HCT116 (cell line): ENCODE data around the gene UBE4A. TPM values are rescaled to one million over a fixed set of nuclear protein-coding genes. Genes with fewer than 3 reads are reported as not detected.

Experiments used
- ATAC-seq: fragments of 200-7000 bp; cut with Tn5 transposase; 2 replicates; pipeline ENCODE4 v1.9.1; 2020; ENCODE audit warnings: mild to moderate bottlenecking, moderate library complexity
- BruUV-seq: library from RNA; stranded (reverse); fragments of 400-500 nt; replicated peaks from 2 replicates; lab custom pipeline; 2021; lab: Mats Ljungman, UMichigan
- CTCF ChIA-PET: fragments of 300-600 bp; sonication (Branson Sonifier 250); formaldehyde crosslinking; loops from one replicate; lab custom pipeline; 2021; ENCODE audit warnings: antibody characterized with exemption; lab: Charles Lee
- POLR2A ChIA-PET: fragments of 300-600, 350-600 bp; sonication (Branson Sonifier 250); formaldehyde crosslinking; loops from one replicate; lab custom pipeline; 2021; ENCODE audit warnings: antibody characterized with exemption; lab: Charles Lee
- RAD21 ChIA-PET, 2 experiments: fragments of 300-600 bp; sonication (Branson Sonifier 250); formaldehyde crosslinking; loops; one replicate each; lab custom pipeline; 2023; ENCODE audit warnings: low total read pairs in 2 of 2; ENCODE audit not compliant: uncharacterized antibody in 2 of 2, unreplicated experiment in 2 of 2, low non-redundant PET in 1 of 2; lab: Charles Lee
- DNase-seq: peaks from one replicate; pipeline ENCODE4 v3.0.0-alpha.2; 2010; ENCODE audit warnings: low read depth, low spot score
- H2AFZ ChIP-seq: fragments of 200-600 bp; shearing (Covaris generic), sonication (generic); 2 replicates; pipeline ENCODE4 v1.6.1; 2017; ENCODE audit warnings: low read depth, mixed run types, mixed read lengths, antibody characterized with exemption, low read length; ENCODE audit not compliant: poor library complexity, severe bottlenecking
- H3K27ac ChIP-seq: 2 replicates; pipeline ENCODE4 v1.5.1; 2012; ENCODE audit warnings: low read depth, low read length
- H3K27me3 ChIP-seq: fragments of 200-600 bp; sonication (generic); 2 replicates; pipeline ENCODE4 v1.6.1; 2016; ENCODE audit warnings: mixed run types, low read length, mixed read lengths; ENCODE audit not compliant: insufficient read depth
- H3K36me3 ChIP-seq, 2 experiments: fragments of 200-500 bp in 1 of 2; fragments of 200-600 bp in 1 of 2; sonication (Bioruptor generic) in 1 of 2; sonication (generic) in 1 of 2; 2 replicates each; pipeline versions ENCODE4 v1.5.1 to v1.6.1; 2014 to 2016; ENCODE audit warnings: low read length in 2 of 2, inconsistent platforms in 1 of 2, mixed read lengths in 1 of 2, mixed run types in 1 of 2; ENCODE audit not compliant: insufficient read depth in 2 of 2, control insufficient read depth in 1 of 2
- H3K4me1 ChIP-seq, 2 experiments: fragments of 200-600 bp in 1 of 2; sonication (generic) in 1 of 2; 2 replicates each; pipeline versions ENCODE4 v1.5.1 to v1.6.1; 2012 to 2017; ENCODE audit warnings: low read length in 2 of 2, inconsistent platforms in 1 of 2, mild to moderate bottlenecking in 1 of 2, mixed read lengths in 1 of 2, mixed run types in 1 of 2, moderate library complexity in 1 of 2; ENCODE audit not compliant: insufficient read depth in 2 of 2, control insufficient read depth in 1 of 2
- H3K4me2 ChIP-seq: fragments of 200-600 bp; sonication (generic); 2 replicates; pipeline ENCODE4 v1.6.1; 2017; ENCODE audit warnings: mixed run types, low read length, mixed read lengths
- H3K4me3 ChIP-seq, 2 experiments: fragments of 200-600 bp in 1 of 2; sonication (generic) in 1 of 2; replicated peaks in 1 of 2; 2 replicates each; pipeline ENCODE4 v1.5.1; 2011 to 2016; ENCODE audit warnings: low read length in 2 of 2, control low read depth in 1 of 2, low read depth in 1 of 2, mild to moderate bottlenecking in 1 of 2, mixed read lengths in 1 of 2, mixed run types in 1 of 2
- H3K79me2 ChIP-seq: fragments of 200-600 bp; sonication (generic); 2 replicates; pipeline ENCODE4 v1.6.1; 2017; ENCODE audit warnings: mild to moderate bottlenecking, mixed run types, low read length, moderate library complexity, mixed read lengths; ENCODE audit not compliant: insufficient read depth
- H3K9ac ChIP-seq: fragments of 200-600 bp; sonication (generic); 2 replicates; pipeline ENCODE4 v1.6.1; 2016; ENCODE audit warnings: low read length, mixed read lengths
- H3K9me2 ChIP-seq: fragments of 200-600 bp; sonication (generic), shearing (Covaris generic); 2 replicates; pipeline ENCODE4 v1.6.1; 2017; ENCODE audit warnings: mixed run types, mild to moderate bottlenecking, moderate library complexity; ENCODE audit not compliant: insufficient read depth
- H3K9me3 ChIP-seq, 2 experiments: fragments of 200-500 bp in 1 of 2; fragments of 200-600 bp in 1 of 2; sonication (Bioruptor generic) in 1 of 2; sonication (generic) in 1 of 2; 2 replicates each; pipeline ENCODE4 v1.6.1; 2014 to 2017; ENCODE audit warnings: low read length in 2 of 2, mixed read lengths in 2 of 2, inconsistent platforms in 1 of 2, low read depth in 1 of 2, mild to moderate bottlenecking in 1 of 2, mixed run types in 1 of 2, moderate library complexity in 1 of 2; ENCODE audit not compliant: control insufficient read depth in 1 of 2, insufficient read depth in 1 of 2
- H4K20me1 ChIP-seq: fragments of 200-600 bp; sonication (generic), shearing (Covaris generic); 2 replicates; pipeline ENCODE4 v1.6.1; 2017; ENCODE audit warnings: mixed run types, mild to moderate bottlenecking, moderate library complexity; ENCODE audit not compliant: insufficient read depth
- CBX3 ChIP-seq: IDR thresholded peaks from 2 replicates; pipeline ENCODE4 v1.6.1; 2012; ENCODE audit warnings: low read depth
- EZH2 ChIP-seq: fragments of 200-600 bp; sonication (generic); IDR thresholded peaks from 2 replicates; pipeline ENCODE4 v1.6.1; 2017; ENCODE audit warnings: antibody characterized with exemption, mixed run types
- EZH2phosphoT487 ChIP-seq: fragments of 200-600 bp; IDR thresholded peaks from 2 replicates; pipeline ENCODE4 v1.6.1; 2018; ENCODE audit warnings: antibody characterized with exemption, borderline replicate concordance
- FOSL1 ChIP-seq: IDR thresholded peaks from 2 replicates; pipeline ENCODE4 v1.6.1; 2012; ENCODE audit warnings: low read depth
- JUND ChIP-seq: IDR thresholded peaks from 2 replicates; pipeline ENCODE4 v1.6.1; 2012
- POLR2A ChIP-seq: IDR thresholded peaks from 2 replicates; pipeline ENCODE4 v1.7.0; 2011; ENCODE audit warnings: borderline replicate concordance; ENCODE audit not compliant: insufficient read depth, insufficient read length; ENCODE audit errors: extremely low read depth
- POLR2AphosphoS5 ChIP-seq: IDR thresholded peaks from 2 replicates; pipeline ENCODE4 v1.6.1; 2011; ENCODE audit warnings: mild to moderate bottlenecking, low read depth, low read length, moderate library complexity
- RAD21 ChIP-seq: IDR thresholded peaks from 2 replicates; pipeline ENCODE4 v1.6.1; 2012; ENCODE audit warnings: low read depth, mild to moderate bottlenecking
- SP1 ChIP-seq: IDR thresholded peaks from 2 replicates; pipeline ENCODE4 v1.6.1; 2012; ENCODE audit warnings: low read depth
- SRF ChIP-seq: IDR thresholded peaks from 2 replicates; pipeline ENCODE4 v1.6.1; 2012; ENCODE audit warnings: low read depth
- YY1 ChIP-seq: IDR thresholded peaks from 2 replicates; pipeline ENCODE4 v1.6.1; 2011; ENCODE audit warnings: low read length, low read depth, moderate library complexity, mild to moderate bottlenecking; ENCODE audit not compliant: insufficient replicate concordance; ENCODE audit errors: extremely low read depth
- ZBTB33 ChIP-seq: IDR thresholded peaks from 2 replicates; pipeline ENCODE4 v1.6.1; 2011; ENCODE audit warnings: mild to moderate bottlenecking, low read length, moderate library complexity; ENCODE audit not compliant: insufficient replicate concordance; ENCODE audit errors: extremely low read depth
- ZNF274 ChIP-seq: fragments of 200-500 bp; sonication (Bioruptor generic); IDR thresholded peaks from 2 replicates; pipeline ENCODE4 v1.6.1; 2014; ENCODE audit warnings: mild to moderate bottlenecking, low read depth, low read length, inconsistent platforms
- intact Hi-C: fragments of 100-400 bp; cut with micrococcal nuclease; formaldehyde crosslinking; loops from 2 replicates; pipeline ENCODE4 v1.10.0; 2022
- total RNA-seq: library from RNA; stranded (reverse); gene quantifications from one replicate; pipeline ENCODE4 v1.2.1, GENCODE V29; 2021; ENCODE audit not compliant: unreplicated experiment

UBE4A gene
- total RNA-seq, 1 experiment from 2014 or later, result 49.9 TPM

GRCh38 chr11:118358071-118358470, 1.3 kb upstream of the UBE4A start:
- POLR2A ChIA-PET, result no interaction called here
- TF ChIP-seq RAD21, result no peak
- TF ChIP-seq ZBTB33, result no peak
- TF ChIP-seq SRF, result no peak
- TF ChIP-seq EZH2, result no peak
- no peak for TF ChIP-seq FOSL1
- TF ChIP-seq JUND, result no peak
- TF ChIP-seq POLR2A, result no peak
- no peak for TF ChIP-seq YY1
- Histone ChIP-seq H3K9ac (no peak overlapping the region), H3K79me2 (peaks cover 36% of the 10 kb centered on the region), H4K20me1 (no peaks in the 10 kb centered on the region), H3K4me3 (no peak overlapping the region), H3K27me3 (no peaks in the 10 kb centered on the region), H3K4me1 (peaks cover 8 to 10% of the 10 kb centered on the region in 2 experiments), H3K4me2 (no peak overlapping the region), H2AFZ (no peak overlapping the region), H3K9me2 (no peaks in the 10 kb centered on the region), H3K36me3 (no peaks in the 10 kb centered on the region), H3K9me3 (no peaks in the 10 kb centered on the region), H3K27ac (no peak overlapping the region)
- CTCF ChIA-PET, result no interaction called here
- no peak for DNase-seq
- RAD21 ChIA-PET, result no interaction called here
- no peak for ATAC-seq
- intact Hi-C loops, result no loop called here
- no TSS peak for BruUV-seq

DNA sequence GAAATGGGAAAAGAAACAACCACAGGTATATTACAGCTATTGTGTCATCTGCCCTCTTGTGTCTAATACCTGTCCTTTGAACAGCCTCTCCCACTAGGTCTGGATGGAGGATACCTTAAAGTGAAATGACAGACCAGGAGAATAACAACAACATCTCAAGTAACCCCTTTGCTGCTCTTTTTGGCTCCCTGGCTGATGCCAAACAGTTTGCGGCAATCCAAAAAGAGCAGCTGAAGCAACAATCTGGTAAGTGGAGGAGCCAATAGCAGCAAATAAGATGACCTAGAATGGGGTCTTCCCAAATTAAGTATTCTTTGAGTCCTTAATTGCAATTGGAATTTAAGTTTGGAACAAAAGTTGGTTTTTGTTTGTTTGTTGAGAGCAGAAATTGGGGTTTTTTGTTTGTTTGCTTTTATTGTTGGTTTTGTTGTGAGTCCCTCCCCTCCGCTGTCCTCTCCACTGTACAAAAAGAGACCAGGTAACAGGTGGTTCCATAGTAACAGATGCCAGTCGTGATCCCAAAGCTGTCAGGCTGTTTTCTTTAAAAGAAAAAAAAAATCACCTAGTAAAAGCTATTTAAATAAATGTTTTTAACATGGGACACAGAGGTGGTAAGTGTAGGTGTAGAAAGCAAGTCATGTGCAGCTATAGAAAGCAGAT, 5.7 kb downstream of the UBE4A start:
- Histone ChIP-seq H2AFZ (no peak overlapping the region), H3K4me2 (no peak overlapping the region), H3K79me2 (peaks cover 58% of the 10 kb centered on the region), H3K4me1 (peaks cover 3 to 7% of the 10 kb centered on the region in 2 experiments), H3K9me3 (no peaks in the 10 kb centered on the region), H4K20me1 (no peaks in the 10 kb centered on the region), H3K4me3 (no peak overlapping the region), H3K27ac (no peak overlapping the region), H3K9me2 (no peaks in the 10 kb centered on the region), H3K9ac (no peak overlapping the region), H3K27me3 (no peaks in the 10 kb centered on the region)
- CTCF ChIA-PET, result no interaction called here
- intact Hi-C loops, result no loop called here
- RAD21 ChIA-PET, result interaction anchor here in 1 of 2 experiments (0.5 kb wide), 1 partner anchor 213 kb away, joined by 5 read pairs; the partner anchor contains the start of gene SCN4B
- ATAC-seq, result no peak
- no TSS peak for BruUV-seq
- no peak for DNase-seq
- POLR2A ChIA-PET, result no interaction called here
- TF ChIP-seq YY1 (no peak), POLR2AphosphoS5 (no peak), SP1 (no peak), EZH2phosphoT487 (no peak), CBX3 (no peak), ZNF274 (no peak)
- TF ChIP-seq, all 23 proteins: peak for 0
- peaks cover 18 to 24% of the 10 kb centered on the region in 2 experiments; a peak in 3 of 4 replicates for H3K36me3 ChIP-seq
